GM12878 (cell line): ENCODE measurements around the gene SOX2. TPM values are rescaled to one million over a fixed set of nuclear protein-coding genes. Genes with fewer than 3 reads are reported as not detected.
A peak's percentile ranks its signal among the peaks of the same experiment; 100 is the strongest.

ENCODE experiments used
- ATAC-seq: fragments of 200-7000 bp; cut with Tn5 transposase; 3 replicates; pipeline ENCODE4 v1.9.1; 2020; ENCODE audit warnings: mild to moderate bottlenecking, moderate library complexity
- BruUV-seq: library from RNA; stranded (reverse); fragments of 400-500 nt; replicated peaks from 2 replicates; lab custom pipeline; 2021; lab: Mats Ljungman, UMichigan
- CTCF ChIA-PET: fragments of 300-600 bp; sonication (Branson Sonifier 250); formaldehyde crosslinking; extraction: SDS; loops from one replicate; lab custom pipeline; 2021; ENCODE audit warnings: inconsistent platforms; lab: Yijun Ruan, JAX
- POLR2A ChIA-PET: fragments of 350-600 bp; formaldehyde crosslinking; extraction: SDS; loops from one replicate; lab custom pipeline; 2021; ENCODE audit warnings: inconsistent platforms; lab: Charles Lee
- RAD21 ChIA-PET: fragments of 300-600 bp; sonication (Branson Sonifier 250); formaldehyde crosslinking; loops from one replicate; lab custom pipeline; 2023; ENCODE audit warnings: antibody characterized with exemption; ENCODE audit not compliant: unreplicated experiment; lab: Charles Lee
- SMC1A ChIA-PET: fragments of 300-600 bp; sonication (Branson Sonifier 250); formaldehyde crosslinking; loops from one replicate; lab custom pipeline; 2023; ENCODE audit not compliant: unreplicated experiment, uncharacterized antibody; lab: Charles Lee
- DNase-seq: peaks from one replicate; pipeline ENCODE4 v3.0.0-alpha.2; 2011; ENCODE audit warnings: low read depth, low spot score
- FAIRE-seq: peaks from 3 replicates; lab custom pipeline; 2011; peaks lifted over from hg19 to GRCh38; lab: Jason Lieb, UNC
- H2AFZ ChIP-seq: 2 replicates; pipeline ENCODE4 v1.6.0; 2011; ENCODE audit warnings: low read depth, low read length, control low read depth; ENCODE audit not compliant: control insufficient read depth
- H3K27ac ChIP-seq: 2 replicates; pipeline ENCODE4 v1.5.1; 2011; ENCODE audit warnings: control low read depth; ENCODE audit not compliant: control insufficient read depth, insufficient read depth
- H3K27me3 ChIP-seq, 2 experiments: replicated peaks in 1 of 2; 2 replicates each; pipeline versions ENCODE4 v1.6.0 to v1.6.1; 2011; ENCODE audit warnings: low read length in 1 of 2; ENCODE audit not compliant: control insufficient read depth in 2 of 2, insufficient read depth in 2 of 2
- H3K36me3 ChIP-seq, 2 experiments: 2 replicates each; pipeline ENCODE4 v1.5.1; 2011; ENCODE audit warnings: low read length in 1 of 2; ENCODE audit not compliant: control insufficient read depth in 2 of 2, insufficient read depth in 2 of 2
- H3K4me1 ChIP-seq: 2 replicates; pipeline ENCODE4 v1.6.1; 2011; ENCODE audit warnings: mild to moderate bottlenecking, low read length, moderate library complexity, mixed read lengths; ENCODE audit not compliant: control insufficient read depth, insufficient read depth
- H3K4me2 ChIP-seq: 2 replicates; pipeline ENCODE4 v1.6.0; 2011; ENCODE audit warnings: control low read depth; ENCODE audit not compliant: control insufficient read depth, insufficient read depth
- H3K4me3 ChIP-seq: fragments of 200-600 bp; sonication (generic); 2 replicates; pipeline ENCODE4 v1.5.1; 2016
- H3K79me2 ChIP-seq: 2 replicates; pipeline ENCODE4 v1.6.0; 2011; ENCODE audit warnings: low read length; ENCODE audit not compliant: control insufficient read depth, insufficient read depth
- H3K9ac ChIP-seq: 2 replicates; pipeline ENCODE4 v1.8.0; 2011; ENCODE audit warnings: low read length, control low read depth, mixed read lengths; ENCODE audit not compliant: control insufficient read depth, insufficient read depth
- H3K9me3 ChIP-seq: replicated peaks from 3 replicates; pipeline ENCODE4 v1.5.1; 2011; ENCODE audit warnings: mild to moderate bottlenecking, low read length; ENCODE audit not compliant: control insufficient read depth, insufficient read depth
- H4K20me1 ChIP-seq: 2 replicates; pipeline ENCODE4 v1.6.0; 2011; ENCODE audit not compliant: control insufficient read depth, insufficient read depth
- ATF7 ChIP-seq: fragments of 450-650 bp; IDR thresholded peaks from 2 replicates; pipeline ENCODE4 v1.6.1; 2016; ENCODE audit warnings: low read depth, mild to moderate bottlenecking
- BACH1 ChIP-seq: fragments of 450-650 bp; IDR thresholded peaks from 2 replicates; pipeline ENCODE4 v1.6.1; 2017; ENCODE audit warnings: mild to moderate bottlenecking, borderline replicate concordance
- CTCF ChIP-seq, 3 experiments: IDR thresholded peaks in 2 of 3; conservative IDR thresholded peaks in 1 of 3; 2 replicates each; pipeline ENCODE4 v1.5.1; 2011; ENCODE audit warnings: low read depth in 3 of 3, low read length in 3 of 3, mild to moderate bottlenecking in 3 of 3, control low read depth in 2 of 3, moderate library complexity in 2 of 3, inconsistent platforms in 1 of 3, mixed read lengths in 1 of 3; ENCODE audit not compliant: control insufficient read depth in 2 of 3, insufficient read depth in 1 of 3; ENCODE audit errors: extremely low read depth in 1 of 3
- EP300 ChIP-seq, 2 experiments: fragments of 150-350 bp in 1 of 2; IDR thresholded peaks; 2 replicates each; pipeline ENCODE4 v1.6.1; 2011 to 2012; ENCODE audit warnings: low read depth in 2 of 2, low read length in 2 of 2, borderline replicate concordance in 1 of 2, improper control_type of control experiment in 1 of 2, inconsistent platforms in 1 of 2; ENCODE audit not compliant: control insufficient read depth in 1 of 2
- EZH2 ChIP-seq: IDR thresholded peaks from 2 replicates; pipeline ENCODE4 v1.6.1; 2012; ENCODE audit warnings: low read depth, mild to moderate bottlenecking, control low read depth, inconsistent platforms, low read length, borderline replicate concordance; ENCODE audit not compliant: control insufficient read depth
- FOS ChIP-seq: IDR thresholded peaks from 3 replicates; pipeline ENCODE4 v1.6.1; 2011; ENCODE audit warnings: borderline replicate concordance; ENCODE audit not compliant: insufficient read length; ENCODE audit errors: extremely low read depth
- FOXM1 ChIP-seq: IDR thresholded peaks from 2 replicates; pipeline ENCODE4 v1.6.1; 2012; ENCODE audit warnings: low read depth, mild to moderate bottlenecking, inconsistent platforms, low read length, moderate library complexity
- PAX8 ChIP-seq: fragments of 450-650 bp; IDR thresholded peaks from 2 replicates; pipeline ENCODE4 v1.6.1; 2017; ENCODE audit warnings: mild to moderate bottlenecking, moderate library complexity
- POLR2A ChIP-seq: IDR thresholded peaks from 2 replicates; pipeline ENCODE4 v1.6.1; 2011; ENCODE audit warnings: low read depth, mild to moderate bottlenecking, low read length
- POLR2AphosphoS5 ChIP-seq: IDR thresholded peaks from 2 replicates; pipeline ENCODE4 v1.6.1; 2011; ENCODE audit warnings: mild to moderate bottlenecking, low read length, inconsistent platforms
- RAD21 ChIP-seq: IDR thresholded peaks from 2 replicates; pipeline ENCODE4 v1.6.1; 2011; ENCODE audit warnings: mild to moderate bottlenecking, low read depth, low read length, moderate library complexity; ENCODE audit not compliant: insufficient read depth
- SREBF1 ChIP-seq: IDR thresholded peaks from 2 replicates; pipeline ENCODE4 v1.6.1; 2012; ENCODE audit warnings: mild to moderate bottlenecking, low read length
- ZBED1 ChIP-seq: IDR thresholded peaks from 2 replicates; pipeline ENCODE4 v1.6.1; 2016; ENCODE audit warnings: borderline replicate concordance
- ZBTB40 ChIP-seq: fragments of 450-650 bp; IDR thresholded peaks from 2 replicates; pipeline ENCODE4 v1.6.1; 2016; ENCODE audit warnings: mild to moderate bottlenecking, moderate library complexity, borderline replicate concordance
- ZZZ3 ChIP-seq: IDR thresholded peaks from 2 replicates; pipeline ENCODE4 v1.6.1; 2011; ENCODE audit warnings: low read depth; ENCODE audit not compliant: control insufficient read depth, insufficient read length
- WGBS: methylation state at CpG from one replicate; pipeline ENCODE4 v1.1.6; 2016; ENCODE audit warnings: low lambda C conversion rate; ENCODE audit not compliant: insufficient replicate concordance, insufficient coverage; ENCODE audit errors: missing lambda C conversion rate; 5-methylcytosine and 5-hydroxymethylcytosine counted together
- in situ Hi-C: fragments of 300-500 bp; cut with MboI; formaldehyde crosslinking; loops from 9 replicates; pipeline ENCODE4 v1.14.3; 2018; ENCODE audit warnings: mixed read lengths
- intact Hi-C: fragments of 100-400 bp; cut with micrococcal nuclease; formaldehyde crosslinking; loops from one replicate; pipeline ENCODE4 v1.14.2; 2022; ENCODE audit not compliant: unreplicated experiment
- polyA plus RNA-seq, 11 experiments: library from polyadenylated mRNA; depleted of rRNA in 4 of 11; unstranded in 6 of 11; stranded (reverse) in 5 of 11; fragments of >200 nt; fragmentation: Nextera tagmentation in 4 of 11; fragmentation: Illumina TruSeq in 1 of 11; extraction: Ambion mirVana in 4 of 11; extraction: Trizol in 1 of 11; gene quantifications; 1 replicate in 1 of 11; 2 replicates in 10 of 11; pipeline versions ENCODE4 v1.2.1 to v1.2.3, GENCODE V29; 2011 to 2016; ENCODE audit warnings: inconsistent platforms in 2 of 11, missing spikeins in 2 of 11, low read depth in 1 of 11
- total RNA-seq, 4 experiments: library from RNA; depleted of rRNA in 3 of 4; stranded (reverse); fragments of >200 nt in 3 of 4; fragmentation: Illumina TruSeq in 1 of 4; extraction: Trizol in 1 of 4; gene quantifications; 2 replicates each; pipeline versions ENCODE4 v1.2.1 to v1.2.3, GENCODE V29; 2013 to 2021

The SOX2 gene
- total and polyA plus RNA-seq, 10 of the 15 experiments (the other 5 are each of a cell fraction or from before 2014, with no cell fraction given) = 0.06 to 0.10 (median 0.07) TPM; not detected in 6

GRCh38 chr3:181707980-181708379, 3.7 kb upstream of the SOX2 start (continued):
- TF ChIP-seq ZBTB40 (no peak), ZBED1 (no peak)

GRCh38 chr3:181709537-181710279, 2.0 kb upstream of the SOX2 start:
- 10% methylated on average over 16 of the region's 16 CpGs for whole genome bisulfite sequencing
- Histone ChIP-seq H3K79me2 (no peaks in the 10 kb centered on the region), H3K27me3 (peaks cover 3 to 20% of the 10 kb centered on the region in 2 experiments), H3K4me3 (no peak overlapping the region), H4K20me1 (no peaks in the 10 kb centered on the region), H3K4me1 (no peaks in the 10 kb centered on the region), H3K36me3 (no peaks in the 10 kb centered on the region), H3K27ac (no peak overlapping the region), H3K4me2 (no peak overlapping the region), H3K9ac (no peak overlapping the region), H3K9me3 (no peaks in the 10 kb centered on the region; the same call in 2 of the 3 replicates), H2AFZ (no peak overlapping the region)
- ChIA-PET CTCF (interaction anchor here (0.6 to 3.6 kb wide), 16 partner anchors 9 to 999 kb away, joined by 3 to 36 read pairs (median 4); no protein-coding TSS in a partner anchor), SMC1A (interaction anchor here (0.7 to 1.3 kb wide), 7 partner anchors 10 to 1054 kb away, joined by 3 to 4 read pairs (median 4); no protein-coding TSS in a partner anchor), RAD21 (interaction anchor here (0.5 to 1.3 kb wide), 4 partner anchors 46 to 977 kb away, joined by 3 to 6 read pairs (median 4); no protein-coding TSS in a partner anchor), POLR2A (no interaction called here)
- intact Hi-C loops = loop anchor here (1.0 to 10.0 kb wide), 7 partner anchors 225 to 974 kb away; partner anchors contain the start of gene FXR1
- in situ Hi-C loops = loop anchor here (5.0 to 10.0 kb wide), 3 partner anchors 545 to 978 kb away; no protein-coding TSS in a partner anchor
- BruUV-seq = no TSS peak
- ATAC-seq (peak; percentile 81), FAIRE-seq (peak; percentile 75), DNase-seq (no peak)
- TF ChIP-seq SREBF1 = no peak
- TF ChIP-seq RAD21 = peak; percentile 85
- no peak for TF ChIP-seq FOXM1
- TF ChIP-seq FOS = no peak
- no peak for TF ChIP-seq EP300 (IDR thresholded peaks at IDR 0.05; ENCODE audit: borderline replicate concordance in 1 of 2, control insufficient read depth in 1 of 2, low read depth in 2 of 2, low read length in 2 of 2)
- peak; percentile 88; the same call in 1 of the 2 replicates for TF ChIP-seq EZH2
- TF ChIP-seq ZZZ3 = no peak
- peak; percentile 50 to 78 (median 63) for TF ChIP-seq CTCF (IDR thresholded peaks at IDR 0.05 in 2 of 3, conservative IDR thresholded peaks at IDR 0.05 in 1 of 3; ENCODE audit: control insufficient read depth in 2 of 3, extremely low read depth in 1 of 3, insufficient read depth in 1 of 3, low read depth in 3 of 3, low read length in 3 of 3)
- TF ChIP-seq BACH1 = no peak
- no peak for TF ChIP-seq POLR2A
- no peak for TF ChIP-seq POLR2AphosphoS5
- TF ChIP-seq PAX8 = no peak
- TF ChIP-seq ATF7 = no peak
